ENCODE data around the gene NELFA. TPM values are rescaled to one million over a fixed set of nuclear protein-coding genes. Genes with fewer than 3 reads are reported as not detected.
"Not testable (repeated sequence)": the region's sequence is repeated elsewhere in the genome, so short reads cannot be mapped to it uniquely, and the experiment has no call there.

Gene NELFA
- total RNA-seq, 4 donors from 2014 or later = 8.2 to 17.7 (median 13.9) TPM

DNA sequence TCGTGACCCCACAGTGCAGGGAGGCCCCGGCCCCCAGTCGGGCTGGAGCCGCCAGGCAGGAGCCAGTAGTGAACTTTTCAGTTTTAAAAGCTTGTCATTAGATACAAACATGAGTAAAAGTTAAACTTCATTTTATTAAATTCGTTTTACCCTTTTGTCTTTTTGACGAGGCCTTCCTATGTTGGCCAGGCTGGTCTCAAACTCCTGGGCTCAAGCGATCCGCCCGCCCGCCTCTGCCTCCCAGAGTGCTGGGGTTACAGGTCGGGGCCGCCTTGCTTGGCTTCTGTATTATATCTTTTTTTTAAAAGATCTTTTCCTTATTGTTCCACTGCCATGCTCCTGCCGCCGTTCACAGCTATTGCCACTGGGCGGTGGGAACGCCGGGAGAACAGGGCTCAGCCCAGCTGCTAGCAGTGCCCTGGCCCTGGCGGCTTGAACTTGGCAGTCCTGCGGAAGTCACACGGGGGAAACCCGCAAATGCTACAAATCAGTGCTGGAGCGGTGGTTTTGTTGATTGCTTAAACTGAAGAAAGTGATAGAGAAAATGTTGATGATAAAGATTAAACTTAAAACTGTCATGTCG, 968 bp upstream of the NELFA start:
- DNase-seq (ENCODE audit: low spot score) (no peak), ATAC-seq (ENCODE audit: low FRiP score) (peak; percentile 39)
- TF ChIP-seq, protein P1, sequence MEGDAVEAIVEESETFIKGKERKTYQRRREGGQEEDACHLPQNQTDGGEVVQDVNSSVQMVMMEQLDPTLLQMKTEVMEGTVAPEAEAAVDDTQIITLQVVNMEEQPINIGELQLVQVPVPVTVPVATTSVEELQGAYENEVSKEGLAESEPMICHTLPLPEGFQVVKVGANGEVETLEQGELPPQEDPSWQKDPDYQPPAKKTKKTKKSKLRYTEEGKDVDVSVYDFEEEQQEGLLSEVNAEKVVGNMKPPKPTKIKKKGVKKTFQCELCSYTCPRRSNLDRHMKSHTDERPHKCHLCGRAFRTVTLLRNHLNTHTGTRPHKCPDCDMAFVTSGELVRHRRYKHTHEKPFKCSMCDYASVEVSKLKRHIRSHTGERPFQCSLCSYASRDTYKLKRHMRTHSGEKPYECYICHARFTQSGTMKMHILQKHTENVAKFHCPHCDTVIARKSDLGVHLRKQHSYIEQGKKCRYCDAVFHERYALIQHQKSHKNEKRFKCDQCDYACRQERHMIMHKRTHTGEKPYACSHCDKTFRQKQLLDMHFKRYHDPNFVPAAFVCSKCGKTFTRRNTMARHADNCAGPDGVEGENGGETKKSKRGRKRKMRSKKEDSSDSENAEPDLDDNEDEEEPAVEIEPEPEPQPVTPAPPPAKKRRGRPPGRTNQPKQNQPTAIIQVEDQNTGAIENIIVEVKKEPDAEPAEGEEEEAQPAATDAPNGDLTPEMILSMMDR (IDR thresholded peaks at IDR 0.05) = no peak

DNA sequence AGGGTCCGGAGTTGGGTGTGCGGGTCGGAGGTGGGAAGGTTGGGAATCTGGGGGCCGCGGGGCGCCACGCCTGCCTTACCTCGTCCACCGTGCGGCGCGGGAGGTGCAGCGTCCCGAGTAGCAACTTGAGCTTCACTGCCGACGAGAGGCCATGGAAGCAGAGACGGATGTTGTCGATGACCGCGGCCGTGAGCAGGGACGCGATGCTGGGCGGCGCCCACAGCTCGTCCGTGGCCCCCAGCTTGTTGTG, 178 bp downstream of the NELFA start:
- no peak for ATAC-seq (ENCODE audit: low FRiP score)
- no peak for DNase-seq (ENCODE audit: low spot score)
- TF ChIP-seq, protein P1 (IDR thresholded peaks at IDR 0.05) = no peak

DNA sequence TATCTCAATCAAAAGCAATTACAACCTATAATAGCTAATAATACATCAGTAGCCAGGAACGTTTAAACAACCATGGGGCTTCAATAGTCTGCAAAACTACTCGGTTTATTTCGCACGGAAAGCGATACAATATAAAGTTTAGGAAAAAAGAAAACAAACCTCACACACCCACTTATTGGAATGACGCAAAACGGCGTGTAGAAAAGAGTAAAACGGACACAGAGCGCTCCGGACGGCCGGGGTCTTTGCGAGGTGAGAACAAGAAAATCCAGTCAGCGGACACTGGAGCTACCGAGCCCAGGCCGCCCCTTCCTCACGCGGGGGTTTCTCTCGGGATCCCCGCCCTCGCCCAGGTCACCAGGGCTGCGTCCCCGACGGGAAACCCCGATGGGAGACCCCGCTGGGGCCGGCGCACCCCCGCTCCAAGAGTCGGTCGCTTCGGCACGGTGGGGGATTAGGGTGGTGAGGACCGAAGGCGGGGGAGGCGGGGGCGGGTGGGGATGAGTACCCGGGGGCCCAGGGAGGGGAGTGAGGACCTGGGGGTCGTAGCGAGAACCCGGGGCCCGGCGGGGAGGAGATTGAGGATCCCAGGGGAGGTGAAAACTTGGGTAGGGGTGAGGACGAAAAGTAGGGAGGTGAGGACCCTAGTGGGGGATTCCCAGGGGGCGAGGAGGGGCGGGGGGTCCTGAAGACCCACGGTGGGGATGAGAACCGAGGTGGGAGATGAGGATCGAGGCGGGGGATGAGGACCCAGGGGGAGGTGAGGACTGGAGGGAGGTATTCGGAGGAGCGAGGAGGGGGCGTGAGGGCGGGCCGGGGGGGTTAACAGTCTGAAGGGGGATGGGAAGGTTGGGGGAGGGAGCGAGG, 737 bp downstream of the NELFA start:
- TF ChIP-seq, protein P1 (IDR thresholded peaks at IDR 0.05) = no peak
- DNase-seq (ENCODE audit: low spot score) = no peak
- no peak for ATAC-seq (ENCODE audit: low FRiP score)

DNA sequence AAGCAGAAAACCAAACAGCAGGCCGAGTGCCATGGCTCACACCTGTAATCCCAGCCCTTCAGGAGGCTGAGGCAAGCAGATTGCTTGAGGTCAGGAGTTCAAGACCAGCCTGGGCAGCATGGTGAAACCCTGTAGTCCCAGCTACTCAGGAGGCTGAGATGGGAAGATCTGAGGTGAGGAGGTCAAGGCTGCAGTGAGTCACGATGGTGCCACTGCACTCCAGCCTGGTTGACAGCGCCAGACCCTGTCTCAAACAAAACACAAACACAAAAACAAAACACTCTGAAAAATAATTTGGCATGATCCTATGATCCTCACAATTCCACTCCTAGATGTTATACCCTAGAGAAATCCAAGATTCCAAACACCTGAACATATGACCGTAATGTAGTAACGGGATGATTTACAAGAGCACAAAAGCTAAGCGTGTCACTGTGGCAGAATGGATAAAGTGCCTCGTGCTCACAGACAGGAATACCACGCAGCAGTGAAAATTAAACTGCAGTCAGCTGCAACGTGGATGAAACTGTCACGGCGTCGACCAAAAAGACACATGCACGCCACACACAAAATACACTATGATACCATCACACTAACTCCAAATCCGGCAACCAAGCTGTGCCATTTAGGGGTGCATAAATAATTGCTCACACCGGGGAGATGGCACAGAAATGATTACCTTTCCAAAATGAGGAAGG, 1.7 kb downstream of the NELFA start:
- ATAC-seq (ENCODE audit: low FRiP score) = no peak
- DNase-seq (ENCODE audit: low spot score) = no peak
- TF ChIP-seq, protein P1 (IDR thresholded peaks at IDR 0.05) = no peak

DNA sequence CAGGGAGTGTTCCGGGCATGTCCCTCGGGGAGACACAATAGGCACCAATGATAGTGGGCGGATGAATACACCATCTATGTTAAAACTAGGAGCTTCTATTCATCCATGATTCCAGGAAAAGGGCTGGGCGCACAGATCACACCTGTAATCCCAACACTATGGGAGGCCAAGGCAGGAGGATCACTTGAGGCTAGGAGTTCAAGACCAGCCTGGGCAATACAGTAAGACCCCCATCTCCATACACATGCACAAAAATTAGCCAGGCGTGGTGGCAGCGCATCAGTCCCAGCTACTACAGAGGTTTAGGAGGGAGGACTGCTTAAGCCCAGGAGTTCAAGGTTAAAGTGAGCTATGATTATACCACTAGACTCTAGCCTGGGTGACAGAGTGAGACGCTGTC, 2.4 kb downstream of the NELFA start:
- ATAC-seq (ENCODE audit: low FRiP score) = no peak
- TF ChIP-seq, protein P1 (IDR thresholded peaks at IDR 0.05) = no peak
- no peak for DNase-seq (ENCODE audit: low spot score)

DNA sequence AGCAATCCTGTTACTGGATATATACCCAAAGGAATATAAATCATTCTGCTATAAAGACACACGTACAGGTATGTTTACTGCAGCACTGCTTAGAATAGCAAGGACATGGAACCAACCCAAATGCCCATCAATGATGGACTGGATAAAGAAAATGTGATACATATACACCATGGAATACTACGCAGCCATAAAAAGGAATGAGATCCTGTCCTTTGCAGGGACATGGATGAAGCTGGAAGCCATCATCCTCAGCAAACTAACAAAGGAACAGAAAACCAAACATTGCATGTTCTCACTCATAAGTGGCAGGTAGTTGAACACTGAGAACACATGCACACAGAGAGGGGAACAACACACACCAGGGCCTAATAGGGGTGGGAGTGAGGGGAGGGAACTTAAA, 5.4 kb downstream of the NELFA start:
- not testable (repeated sequence) for ATAC-seq (ENCODE audit: low FRiP score); DNase-seq (ENCODE audit: low spot score)

DNA sequence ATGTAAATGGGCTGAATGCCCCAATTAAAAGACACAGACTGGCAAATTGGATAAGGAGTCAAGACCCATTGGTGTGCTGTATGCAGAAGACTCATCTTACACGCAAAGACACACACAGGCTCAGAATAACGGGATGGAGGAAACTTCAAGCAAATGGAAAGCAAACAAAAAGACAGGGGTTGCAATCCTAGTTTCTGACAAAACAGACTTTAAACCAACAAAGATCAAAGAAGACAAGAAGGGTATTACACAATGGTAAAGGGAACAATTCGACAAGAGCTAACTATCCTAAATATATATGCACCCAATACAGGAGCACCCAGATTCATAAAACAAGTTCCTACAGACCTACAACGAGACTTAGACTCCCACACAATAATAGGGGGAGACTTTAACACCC, 9.5 kb downstream of the NELFA start:
- ATAC-seq (ENCODE audit: low FRiP score) = not testable (repeated sequence)

DNA sequence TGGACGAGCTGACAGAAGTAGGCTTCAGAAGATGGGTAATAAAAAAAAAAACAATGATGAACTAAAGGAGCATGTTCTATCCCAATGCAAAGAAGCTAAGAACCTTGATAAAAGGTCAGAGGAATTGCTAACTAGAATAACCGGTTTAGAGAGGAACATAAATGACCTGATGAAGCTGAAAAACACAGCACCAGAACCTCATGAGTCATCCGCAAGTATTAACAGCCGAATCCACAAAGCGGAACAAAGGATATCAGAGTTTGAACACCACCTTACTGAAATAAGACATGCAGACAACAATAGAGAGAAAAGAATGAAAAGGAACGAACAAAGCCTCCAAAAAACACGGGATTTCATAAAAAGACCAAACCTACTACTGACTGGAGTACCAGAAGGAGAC, 10.5 kb downstream of the NELFA start:
- TF ChIP-seq, protein P1 (IDR thresholded peaks at IDR 0.05) = no peak
- no peak for DNase-seq (ENCODE audit: low spot score)
- ATAC-seq (ENCODE audit: low FRiP score) = no peak

More for the DNA sequence above, 9.5 kb downstream of the NELFA start:
- DNase-seq (ENCODE audit: low spot score) = not testable (repeated sequence)
